Measurements from ENCODE around the gene EPHB1.

Gene EPHB1

GRCh38 chr3:135145581-135145980, 350.5 kb downstream of the EPHB1 start:
- DNase-seq (ENCODE audit: extremely low read depth, low read depth) = no peak
- no peak overlapping the region for H3K4me3 ChIP-seq (replicated peaks; ENCODE audit: low read depth, low read length)
- no peak for TF ChIP-seq CTCF (IDR thresholded peaks at IDR 0.05; ENCODE audit: low read depth, low read length, missing control alignments)

DNA sequence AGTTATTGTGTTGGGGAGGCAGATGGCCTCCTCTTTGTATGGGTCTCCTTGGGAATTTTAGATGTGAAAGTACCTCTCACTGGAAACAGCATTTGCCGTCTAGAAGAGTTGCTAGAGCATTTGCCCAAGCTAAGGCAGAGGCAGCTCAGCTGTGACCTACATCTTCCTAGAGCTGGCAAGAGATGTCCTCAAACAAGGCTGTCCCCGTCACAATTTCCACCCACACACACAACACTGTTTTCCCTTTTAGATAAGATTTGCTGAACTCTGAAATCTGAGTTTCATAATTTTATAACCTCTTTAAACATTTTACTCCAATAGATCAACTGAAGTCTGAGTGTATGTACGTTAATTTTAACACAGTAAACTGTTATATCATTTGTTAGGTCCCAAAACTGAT, 352.6 kb downstream of the EPHB1 start:
- no peak for DNase-seq (ENCODE audit: extremely low read depth, low read depth)
- no peak overlapping the region for H3K4me3 ChIP-seq (replicated peaks; ENCODE audit: low read depth, low read length)
- no peak for TF ChIP-seq CTCF (IDR thresholded peaks at IDR 0.05; ENCODE audit: low read depth, low read length, missing control alignments)

DNA sequence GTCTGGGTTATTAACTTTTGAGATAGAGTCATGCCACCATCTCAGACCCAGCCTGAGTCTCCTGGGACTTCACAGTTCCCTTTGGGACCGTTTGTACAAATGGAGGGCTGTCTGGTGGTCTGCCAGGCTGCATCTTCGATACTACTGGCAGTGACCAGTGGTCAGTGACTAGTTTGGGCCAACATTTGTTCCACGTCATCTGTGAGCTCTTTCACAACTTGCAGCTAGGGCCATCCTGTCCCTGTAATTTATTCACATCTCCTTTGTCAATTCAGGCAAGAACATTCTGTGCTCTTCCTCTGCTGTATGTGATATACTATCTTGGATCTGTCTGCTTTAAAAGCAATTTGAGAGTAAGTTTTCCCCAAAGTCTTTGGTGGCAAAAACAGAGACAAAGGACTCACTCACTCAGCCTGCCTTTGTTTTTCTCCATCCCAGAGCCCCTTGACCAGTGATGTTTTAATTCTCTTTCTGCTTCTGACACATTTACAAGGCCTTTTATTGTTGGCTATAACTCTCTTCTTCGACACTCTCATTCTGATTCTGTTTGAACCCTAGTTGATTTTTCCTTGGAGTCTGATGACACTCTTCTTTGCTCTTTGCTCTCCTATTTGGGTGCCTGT, 353.4 kb downstream of the EPHB1 start:
- no peak for TF ChIP-seq CTCF (IDR thresholded peaks at IDR 0.05; ENCODE audit: low read depth, low read length, missing control alignments)
- H3K4me3 ChIP-seq (replicated peaks; ENCODE audit: low read depth, low read length) = no peak overlapping the region
- no peak for DNase-seq (ENCODE audit: extremely low read depth, low read depth)

GRCh38 chr3:135149707-135150681, 354.9 kb downstream of the EPHB1 start:
- TF ChIP-seq CTCF (IDR thresholded peaks at IDR 0.05; ENCODE audit: low read depth, low read length, missing control alignments) = no peak
- no peak overlapping the region for H3K4me3 ChIP-seq (replicated peaks; ENCODE audit: low read depth, low read length)
- no peak for DNase-seq (ENCODE audit: extremely low read depth, low read depth)

DNA sequence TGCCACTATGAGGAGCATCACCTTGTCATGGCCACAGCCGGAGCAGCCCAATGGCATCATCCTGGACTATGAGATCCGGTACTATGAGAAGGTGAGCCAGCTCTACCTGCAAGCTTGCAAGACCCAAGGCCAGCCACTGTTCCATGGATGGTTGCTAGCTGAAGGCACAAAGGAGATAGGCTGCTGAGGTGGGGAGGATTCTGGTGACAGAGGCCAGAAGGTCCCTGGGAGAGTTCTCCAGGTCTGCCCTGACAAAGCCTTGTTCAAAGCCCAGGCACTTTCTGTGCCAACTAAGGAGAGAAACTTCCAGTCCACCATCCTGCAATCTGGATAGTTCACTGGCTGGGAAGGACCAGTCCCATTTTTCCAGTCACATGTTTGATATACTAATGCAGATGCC, 359.1 kb downstream of the EPHB1 start:
- DNase-seq (ENCODE audit: extremely low read depth, low read depth) = no peak
- no peak for TF ChIP-seq CTCF (IDR thresholded peaks at IDR 0.05; ENCODE audit: low read depth, low read length, missing control alignments)
- no peak overlapping the region for H3K4me3 ChIP-seq (replicated peaks; ENCODE audit: low read depth, low read length)

DNA sequence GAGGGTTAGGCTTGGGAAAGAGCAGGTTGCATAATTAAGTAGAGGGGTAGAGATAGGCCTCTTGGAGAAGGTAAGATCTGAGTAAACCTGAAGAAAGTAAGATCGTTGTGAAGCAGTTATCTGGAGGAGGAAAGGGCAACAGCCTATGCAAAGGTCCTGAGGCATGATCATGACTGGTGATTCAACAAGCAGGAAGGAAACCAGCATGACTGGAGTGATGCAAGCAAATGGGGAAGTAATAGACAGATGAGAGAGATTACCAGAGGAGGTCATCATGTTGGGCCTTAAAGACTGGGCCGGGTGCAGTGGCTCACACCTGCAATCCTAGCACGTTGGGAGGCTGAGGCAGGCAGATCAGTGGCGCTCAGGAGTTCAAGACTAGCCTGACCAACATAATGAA, 360.2 kb downstream of the EPHB1 start:
- DNase-seq (ENCODE audit: extremely low read depth, low read depth) = no peak
- TF ChIP-seq CTCF (IDR thresholded peaks at IDR 0.05; ENCODE audit: low read depth, low read length, missing control alignments) = no peak
- no peak overlapping the region for H3K4me3 ChIP-seq (replicated peaks; ENCODE audit: low read depth, low read length)
